Measurements from ENCODE around the gene CAMK2N1. TPM values are rescaled to one million over a fixed set of nuclear protein-coding genes. Genes with fewer than 3 reads are reported as not detected.
A peak's percentile ranks its signal among the peaks of the same experiment; 100 is the strongest.

The CAMK2N1 gene
- total and polyA plus RNA-seq, 2 of the 13 experiments (the other 11 are each of a cell fraction or from before 2014, with no cell fraction given): 38.0 to 38.6 TPM

DNA sequence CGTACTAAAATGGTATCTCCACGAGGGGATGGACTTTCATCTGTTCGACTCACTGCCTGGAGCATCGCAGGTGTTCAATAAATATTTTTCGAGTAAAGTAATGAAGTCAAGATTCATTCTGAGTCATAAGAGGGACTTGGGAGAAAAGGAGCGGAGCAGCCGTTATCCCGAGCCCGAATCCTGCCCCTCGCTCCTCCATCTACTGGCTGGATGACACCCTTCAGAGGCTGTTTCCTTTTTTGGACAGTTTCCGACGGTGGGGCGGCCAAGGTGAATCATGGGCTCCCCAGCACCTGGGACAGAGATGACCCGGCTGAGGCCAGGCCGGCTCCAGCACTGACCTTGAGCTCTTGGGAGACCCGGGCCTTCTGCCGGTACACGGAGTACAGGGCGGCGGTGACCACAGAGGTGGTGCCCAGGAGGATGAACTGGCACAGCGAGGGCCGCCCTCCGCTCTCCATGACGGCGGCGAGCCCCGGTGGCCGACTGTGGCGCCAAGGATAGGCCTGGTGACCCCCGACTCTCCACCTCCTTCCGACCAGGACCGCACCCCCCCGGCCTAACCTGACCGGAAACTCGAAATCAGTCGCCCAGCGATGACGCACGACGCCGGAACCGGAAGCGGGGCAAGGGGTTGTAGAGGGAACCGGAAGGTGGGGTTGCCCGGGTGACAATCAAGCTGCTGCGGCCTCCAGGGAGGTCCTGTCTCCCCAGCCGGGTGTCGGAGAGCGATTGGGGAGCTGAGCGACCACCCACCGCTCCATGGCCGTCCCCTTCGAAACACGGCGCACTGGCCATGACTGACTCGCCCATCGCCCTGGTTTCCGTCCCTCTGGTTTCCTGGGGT is 21.8 kb upstream of the CAMK2N1 start, which contains the start of gene MUL1 (continued):
- TF ChIP-seq ZNF776 (CRISPR knock-in tag; IDR thresholded peaks at IDR 0.05) (peak; percentile 83), ZNF136 (CRISPR knock-in tag; IDR thresholded peaks at IDR 0.05; ENCODE audit: low read depth) (no peak), ZFX (CRISPR knock-in tag; IDR thresholded peaks at IDR 0.05; ENCODE audit: low read depth) (peak; percentile 99), NPAS2 (CRISPR knock-in tag; IDR thresholded peaks at IDR 0.05; ENCODE audit: borderline replicate concordance) (no peak), ZSCAN12 (CRISPR knock-in tag; IDR thresholded peaks at IDR 0.05) (no peak), HOXD1 (CRISPR knock-in tag; IDR thresholded peaks at IDR 0.05) (peak; percentile 62; the same call in 1 of the 2 replicates), ZNF552 (CRISPR knock-in tag; IDR thresholded peaks at IDR 0.05; ENCODE audit: borderline replicate concordance) (peak; percentile 76; the same call in 1 of the 2 replicates), ZNF773 (CRISPR knock-in tag; IDR thresholded peaks at IDR 0.05; ENCODE audit: borderline replicate concordance) (no peak; the same call in 1 of the 2 replicates), ZBTB42 (CRISPR knock-in tag; IDR thresholded peaks at IDR 0.05) (peak; percentile 73; the same call in 1 of the 2 replicates), ZNF724P (CRISPR knock-in tag; IDR thresholded peaks at IDR 0.05; ENCODE audit: borderline replicate concordance) (0 out of 2 replicates have a peak, but pooled peaks have one; percentile 35), ZFP90 (CRISPR knock-in tag; IDR thresholded peaks at IDR 0.05; ENCODE audit: borderline replicate concordance) (peak; percentile 85), ETV5 (CRISPR knock-in tag; IDR thresholded peaks at IDR 0.05; ENCODE audit: borderline replicate concordance) (peak; percentile 82), ZNF160 (CRISPR knock-in tag; IDR thresholded peaks at IDR 0.05) (peak; percentile 82; the same call in 1 of the 2 replicates), ZSCAN9 (CRISPR knock-in tag; IDR thresholded peaks at IDR 0.05; ENCODE audit: borderline replicate concordance) (peak; percentile 66), MXI1 (IDR thresholded peaks at IDR 0.05; ENCODE audit: borderline replicate concordance, low read depth, low read length) (peak; percentile 78; the same call in 1 of the 3 replicates), ZNF678 (CRISPR knock-in tag; IDR thresholded peaks at IDR 0.05) (no peak), ZNF792 (CRISPR knock-in tag; IDR thresholded peaks at IDR 0.05) (peak; percentile 74; the same call in 1 of the 2 replicates), TGIF2 (CRISPR knock-in tag; IDR thresholded peaks at IDR 0.05) (peak; percentile 20; the same call in 1 of the 2 replicates)
- TF ChIP-seq, protein P1, sequence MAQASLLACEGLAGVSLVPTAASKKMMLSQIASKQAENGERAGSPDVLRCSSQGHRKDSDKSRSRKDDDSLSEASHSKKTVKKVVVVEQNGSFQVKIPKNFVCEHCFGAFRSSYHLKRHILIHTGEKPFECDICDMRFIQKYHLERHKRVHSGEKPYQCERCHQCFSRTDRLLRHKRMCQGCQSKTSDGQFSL (CRISPR knock-in tag; IDR thresholded peaks at IDR 0.05): peak; percentile 98
- TF ChIP-seq, protein P2, sequence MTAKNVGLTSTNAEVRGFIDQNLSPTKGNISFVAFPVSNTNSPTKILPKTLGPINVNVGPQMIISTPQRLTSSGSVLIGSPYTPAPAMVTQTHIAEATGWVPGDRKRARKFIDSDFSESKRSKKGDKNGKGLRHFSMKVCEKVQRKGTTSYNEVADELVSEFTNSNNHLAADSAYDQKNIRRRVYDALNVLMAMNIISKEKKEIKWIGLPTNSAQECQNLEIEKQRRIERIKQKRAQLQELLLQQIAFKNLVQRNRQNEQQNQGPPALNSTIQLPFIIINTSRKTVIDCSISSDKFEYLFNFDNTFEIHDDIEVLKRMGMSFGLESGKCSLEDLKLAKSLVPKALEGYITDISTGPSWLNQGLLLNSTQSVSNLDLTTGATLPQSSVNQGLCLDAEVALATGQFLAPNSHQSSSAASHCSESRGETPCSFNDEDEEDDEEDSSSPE (CRISPR knock-in tag; IDR thresholded peaks at IDR 0.05): 0 out of 2 replicates have a peak, but pooled peaks have one; percentile 45
- TF ChIP-seq, protein P3, sequence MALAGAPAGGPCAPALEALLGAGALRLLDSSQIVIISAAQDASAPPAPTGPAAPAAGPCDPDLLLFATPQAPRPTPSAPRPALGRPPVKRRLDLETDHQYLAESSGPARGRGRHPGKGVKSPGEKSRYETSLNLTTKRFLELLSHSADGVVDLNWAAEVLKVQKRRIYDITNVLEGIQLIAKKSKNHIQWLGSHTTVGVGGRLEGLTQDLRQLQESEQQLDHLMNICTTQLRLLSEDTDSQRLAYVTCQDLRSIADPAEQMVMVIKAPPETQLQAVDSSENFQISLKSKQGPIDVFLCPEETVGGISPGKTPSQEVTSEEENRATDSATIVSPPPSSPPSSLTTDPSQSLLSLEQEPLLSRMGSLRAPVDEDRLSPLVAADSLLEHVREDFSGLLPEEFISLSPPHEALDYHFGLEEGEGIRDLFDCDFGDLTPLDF (CRISPR knock-in tag; IDR thresholded peaks at IDR 0.05): peak; percentile 76
